Stimulated activated CD8-positive, alpha-beta memory T cell treated with anti-CD3 and anti-CD28 coated beads, Interleukin-15, amount 100 ng/mL, for 48 hours (primary cell): ENCODE data around the gene APOOL.
"Not testable (repeated sequence)": the region's sequence is repeated elsewhere in the genome, so short reads cannot be mapped to it uniquely, and the experiment has no call there.

Experiments used
- DNase-seq, 2 donors: peaks; one replicate each; pipeline ENCODE4 v3.0.0-alpha.2; 2020; ENCODE audit warnings: low read depth in 2 of 2

Gene APOOL

DNA sequence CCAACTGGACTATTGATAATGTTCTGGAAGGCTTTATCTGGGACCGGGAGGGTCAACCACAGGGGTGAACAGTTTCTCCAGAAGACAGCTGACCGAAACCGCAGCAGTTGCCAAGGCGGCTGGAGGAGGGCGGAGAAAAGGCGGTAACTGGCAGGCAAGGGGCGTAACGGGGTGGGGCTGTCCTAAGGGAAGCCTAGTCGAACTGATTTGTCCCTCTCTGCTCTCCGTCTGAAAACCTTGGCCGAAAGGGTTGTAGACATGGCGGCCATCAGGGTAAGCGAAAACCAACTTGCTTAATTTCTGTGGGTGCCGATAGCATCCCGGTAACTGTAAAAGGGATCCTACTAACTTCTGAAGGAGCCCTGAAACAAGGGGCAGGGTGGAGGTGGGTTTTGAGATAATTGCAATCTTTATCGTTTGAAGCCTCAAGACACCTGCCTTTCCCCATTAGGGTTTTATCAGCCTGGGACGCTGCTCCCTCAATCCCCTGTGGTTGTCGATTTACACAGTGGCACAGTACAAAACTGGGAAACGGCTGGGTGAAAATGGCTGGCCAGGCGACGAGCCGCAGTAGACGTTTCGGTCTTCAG is at the start of gene APOOL:
APOOL (plus strand) TSS at position 223 of the 590 bp plus-strand sequence; CDS start at position 259, 36 bp downstream.
- peak; percentile 61 to 68 for DNase-seq

- no peak for DNase-seq
These were observed 47.4 kb upstream of the APOOL start for GRCh38 chrX:84956304-84956703.

DNA sequence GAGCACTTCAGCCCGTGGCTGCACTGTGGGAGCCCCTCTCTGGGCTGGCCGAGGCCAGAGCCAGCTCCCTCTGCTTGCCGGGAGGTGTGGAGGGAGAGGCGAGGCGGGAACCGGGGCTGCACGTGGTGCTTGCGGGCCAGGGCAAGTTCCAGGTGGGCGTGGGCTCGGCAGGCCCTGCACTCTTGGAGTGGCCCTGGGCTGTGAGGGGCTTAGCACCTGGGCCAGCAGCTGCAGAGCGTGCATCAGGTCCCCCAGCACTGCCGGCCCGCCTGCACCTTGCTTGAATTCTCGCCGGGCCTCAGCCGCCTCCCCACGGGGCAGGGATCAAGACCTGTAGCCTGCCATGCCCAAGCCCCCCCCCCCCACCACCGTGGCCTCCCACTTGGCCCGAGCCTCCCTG is 28.9 kb upstream of the APOOL start:
- DNase-seq, result no peak

GRCh38 chrX:84991739-84992138 is 11.9 kb upstream of the APOOL start:
- not testable (repeated sequence) for DNase-seq

GRCh38 chrX:84993150-84993549 is 10.5 kb upstream of the APOOL start:
- no peak for DNase-seq

DNA sequence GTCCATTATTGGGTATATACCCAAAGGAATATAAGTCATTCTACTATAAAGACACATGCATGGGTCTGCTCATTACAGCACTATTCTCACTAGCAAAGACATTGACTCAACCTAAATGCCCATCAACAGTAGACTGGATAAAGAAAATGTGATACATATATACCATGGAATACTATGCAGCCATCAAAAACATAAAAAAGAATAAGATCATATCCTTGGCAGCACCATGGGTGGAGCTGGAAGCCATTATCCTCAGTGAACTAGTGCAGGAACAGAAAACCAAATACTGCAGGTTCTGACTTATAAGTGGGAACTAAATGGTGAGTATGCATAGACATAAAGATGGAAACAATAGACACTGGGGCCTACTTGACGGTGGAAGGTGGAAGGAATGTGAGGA is 2.3 kb upstream of the APOOL start:
- no peak for DNase-seq

DNA sequence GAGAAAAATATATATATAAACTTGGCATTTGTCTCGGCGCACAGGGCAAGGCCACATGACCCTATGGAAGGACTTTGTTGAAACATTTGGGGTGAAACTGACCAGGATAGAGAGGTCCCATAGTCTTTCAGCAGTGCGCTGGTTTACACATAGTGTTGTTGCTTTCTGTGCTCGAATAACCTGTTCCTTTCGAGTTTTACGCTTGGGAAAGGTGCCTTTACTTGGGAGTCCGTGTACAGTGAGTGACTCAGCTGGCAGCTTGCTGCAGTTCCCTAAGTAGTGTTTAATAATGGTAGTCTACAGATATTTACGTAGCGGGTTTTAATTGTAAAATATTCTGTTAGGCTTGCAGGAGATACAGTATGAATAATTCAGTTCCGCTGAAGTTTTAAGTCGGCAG is 578 bp downstream of the APOOL start:
- no peak for DNase-seq

- DNase-seq, result no peak
These were observed 8.4 kb downstream of the APOOL start for GRCh38 chrX:85012098-85012497.

DNA sequence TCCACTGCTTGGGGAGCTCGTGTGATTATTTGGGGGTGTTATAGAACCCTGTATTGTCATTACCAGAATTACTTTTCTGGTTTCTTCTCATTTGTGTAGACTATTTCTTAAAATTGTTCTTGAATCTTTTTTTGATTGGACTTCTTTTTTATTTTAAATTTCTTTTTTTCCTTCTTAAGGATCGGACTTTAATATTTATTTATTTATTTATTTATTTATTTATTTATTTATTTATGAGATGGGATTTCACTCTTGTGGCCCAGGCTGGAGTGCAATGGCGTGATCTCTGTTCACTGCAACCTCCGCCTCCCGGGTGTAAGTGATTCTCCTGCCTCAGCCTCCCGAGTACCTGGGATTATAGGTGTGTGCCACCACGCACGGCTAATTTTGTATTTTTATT is 11.7 kb downstream of the APOOL start:
- DNase-seq, result not testable (repeated sequence)

DNA sequence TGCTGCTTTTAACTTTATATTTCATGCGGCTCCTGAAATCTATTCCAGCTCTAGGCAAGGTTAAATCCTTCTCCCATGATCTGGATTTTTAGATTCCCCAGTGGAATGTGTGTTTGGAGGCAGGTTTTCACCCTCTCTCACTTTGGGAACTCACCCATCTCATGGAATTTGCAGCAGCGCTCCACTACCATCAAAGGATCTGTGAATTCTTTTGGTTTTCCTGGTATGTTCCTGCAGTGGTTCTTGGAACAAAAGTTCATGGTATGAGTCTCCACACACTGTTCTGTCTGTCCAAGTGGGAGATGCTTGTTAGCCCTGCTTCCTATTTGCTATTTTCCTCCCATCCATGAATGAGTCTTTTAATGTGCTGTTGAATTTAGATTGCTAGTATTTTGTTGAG is 14.0 kb downstream of the APOOL start:
- no peak for DNase-seq

GRCh38 chrX:85018471-85018870 is 14.8 kb downstream of the APOOL start:
- no peak for DNase-seq

GRCh38 chrX:85020216-85020615 is 16.5 kb downstream of the APOOL start:
- DNase-seq, result no peak

- DNase-seq, result no peak
These were observed 20.4 kb downstream of the APOOL start for GRCh38 chrX:85024044-85024443.

- no peak for DNase-seq
These were observed 20.9 kb downstream of the APOOL start for GRCh38 chrX:85024562-85024961.

DNA sequence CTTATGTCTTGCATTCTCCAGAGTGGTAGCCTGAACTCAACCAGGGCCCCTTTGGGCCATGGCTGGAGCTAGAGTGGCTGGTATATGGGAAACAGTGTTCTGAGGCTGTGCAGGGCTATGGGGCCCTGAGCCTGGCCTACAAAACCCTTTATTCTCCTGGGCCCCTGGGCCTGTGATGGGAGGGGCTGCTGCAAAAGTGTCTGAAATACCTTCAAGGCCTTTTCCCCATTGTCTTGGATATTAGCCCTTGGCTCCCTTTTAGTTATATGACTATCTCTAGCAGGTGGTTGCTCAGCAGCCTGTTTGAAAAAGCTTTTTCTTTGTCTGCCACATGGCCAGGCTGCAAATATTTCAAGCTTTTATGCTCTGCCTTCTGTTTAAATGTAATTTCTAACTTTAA is 22.5 kb downstream of the APOOL start:
- no peak for DNase-seq

GRCh38 chrX:85029043-85029442 is 25.4 kb downstream of the APOOL start:
- DNase-seq, result no peak

DNA sequence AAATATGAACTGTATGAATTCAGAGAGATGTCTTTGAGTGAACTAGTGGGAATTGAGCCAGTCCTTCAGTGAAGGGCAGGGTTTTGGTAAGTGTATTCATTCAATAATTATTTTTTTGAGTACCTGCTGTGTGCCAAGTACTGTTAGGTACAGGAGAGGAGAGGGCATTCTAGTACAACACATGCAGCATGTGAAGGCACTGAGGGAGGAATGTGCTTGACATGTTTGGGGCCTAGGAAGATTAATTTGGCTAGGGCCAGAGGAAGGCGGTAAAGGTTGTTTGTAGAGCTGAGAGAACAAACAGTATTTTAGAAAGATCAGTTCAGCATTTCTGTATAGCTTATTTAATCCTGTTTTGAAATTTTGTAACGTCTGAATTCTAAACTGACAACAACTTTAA is 27.8 kb downstream of the APOOL start:
- no peak for DNase-seq

DNA sequence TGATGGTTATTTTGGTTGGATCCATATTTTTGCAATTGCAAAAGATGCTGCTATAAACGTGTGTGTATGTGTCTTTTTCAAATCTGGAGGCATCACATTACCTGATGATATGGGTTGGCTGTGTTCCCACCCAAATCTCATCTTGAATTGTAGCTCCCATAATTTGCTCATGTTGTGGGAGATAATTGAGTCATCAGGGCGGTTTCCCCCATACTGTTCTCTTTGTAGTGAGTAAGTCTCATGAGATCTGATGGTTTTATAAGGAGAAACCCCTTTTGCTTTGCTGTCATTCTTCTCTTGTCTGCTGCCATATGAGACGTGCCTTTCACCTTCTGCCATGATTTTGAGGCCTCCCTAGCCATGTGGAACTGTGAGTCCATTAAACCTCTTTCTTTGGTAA is 33.4 kb downstream of the APOOL start:
- DNase-seq, result no peak

GRCh38 chrX:85051627-85052026 is 48.0 kb downstream of the APOOL start:
- no peak for DNase-seq

DNA sequence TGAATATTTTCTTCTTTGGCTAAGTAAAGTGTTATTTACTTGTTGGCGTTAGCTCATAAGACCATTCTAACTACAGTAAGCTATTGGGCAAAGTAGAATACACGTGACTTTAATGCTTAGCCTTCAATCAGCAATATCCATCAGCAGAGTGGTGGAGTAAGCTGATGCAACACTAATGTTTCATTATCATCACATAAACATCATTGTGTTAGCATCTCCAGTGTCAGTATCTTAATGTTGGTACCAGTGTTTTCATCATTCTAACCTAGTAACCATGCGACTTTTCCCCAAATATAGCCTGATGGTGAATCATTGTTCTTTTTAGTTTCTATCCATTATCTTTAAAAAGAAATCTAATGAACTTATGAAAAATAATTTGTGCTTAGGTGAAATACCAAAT is 48.5 kb downstream of the APOOL start:
- DNase-seq, result no peak

DNA sequence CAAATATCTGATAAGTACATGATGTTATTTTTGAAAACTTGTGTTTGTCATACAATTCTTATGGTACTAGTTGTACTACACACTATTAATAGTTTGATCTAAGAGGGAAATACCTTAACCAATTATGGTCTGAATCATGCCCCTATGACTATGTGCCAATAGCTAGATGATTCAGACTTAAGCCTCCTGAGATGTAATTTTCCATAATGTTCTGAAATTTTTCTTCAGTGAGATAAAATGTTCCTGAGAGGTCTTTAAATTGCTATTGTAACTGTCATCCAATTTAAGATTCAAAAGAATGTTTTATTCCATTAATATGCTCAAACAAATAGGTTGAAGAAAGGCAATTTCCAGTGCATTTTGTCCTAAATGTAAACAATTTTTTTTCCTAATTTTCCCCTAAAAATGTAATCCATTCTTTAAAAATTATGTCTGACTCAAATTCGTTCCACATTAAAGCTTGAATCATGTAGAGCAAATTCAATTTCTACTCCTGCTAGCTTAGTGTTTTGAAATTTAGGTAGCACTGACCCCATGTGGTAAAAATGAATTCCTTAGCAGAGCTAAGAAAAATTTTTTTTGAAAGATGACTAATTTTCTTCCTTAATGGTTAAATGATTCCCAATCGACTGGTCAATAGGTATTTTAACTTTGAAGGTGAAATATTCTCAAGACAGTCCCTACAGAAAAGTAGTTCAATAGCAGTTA is 49.1 kb downstream of the APOOL start:
- DNase-seq, result no peak

DNA sequence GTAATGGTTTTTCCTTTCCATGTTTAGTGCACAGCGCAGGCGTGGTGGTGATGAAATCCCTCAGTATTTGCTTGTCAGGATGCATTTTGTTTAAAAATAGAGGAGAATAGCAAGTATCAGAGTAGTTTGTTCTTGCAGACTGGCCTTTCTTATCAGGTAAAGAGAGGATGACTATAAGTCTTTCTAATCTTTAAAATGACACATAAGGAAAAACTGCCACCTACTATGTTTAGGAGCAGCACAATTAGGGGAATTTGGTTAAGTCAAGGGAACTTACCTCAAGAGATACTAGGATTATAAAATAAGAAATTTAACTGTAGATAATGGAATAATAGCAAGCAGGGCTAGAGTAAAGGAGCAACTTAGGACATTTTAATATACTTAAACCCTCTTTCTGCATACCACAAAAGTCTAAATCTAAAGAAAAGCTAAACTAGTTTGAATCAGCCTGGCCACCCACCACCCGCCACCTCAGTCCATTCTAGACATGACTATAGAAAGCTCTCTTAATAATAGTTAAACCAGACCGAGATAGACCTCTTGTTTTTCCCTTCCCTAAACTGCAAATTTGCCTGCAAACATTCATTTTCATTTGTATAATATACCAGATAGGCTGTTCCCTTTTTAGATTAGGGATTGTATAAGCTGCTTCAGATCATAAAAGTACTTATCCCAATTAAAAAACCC is 62.0 kb downstream of the APOOL start:
- no peak for DNase-seq

GRCh38 chrX:85077247-85077646 is 73.6 kb downstream of the APOOL start:
- not testable (repeated sequence) for DNase-seq
